Loucy (cell line): ENCODE results near the gene UBTF.

Experiments used
- CTCF ChIP-seq: fragments of 200-600 bp; sonication (generic); conservative IDR thresholded peaks from 2 replicates; pipeline ENCODE4 v1.5.1; 2014; ENCODE audit warnings: mild to moderate bottlenecking, antibody characterized with exemption, low read length
- EZH2phosphoT487 ChIP-seq: fragments of 200-600 bp; IDR thresholded peaks from 2 replicates; pipeline ENCODE4 v1.6.1; 2018; ENCODE audit warnings: antibody characterized with exemption, mild to moderate bottlenecking, moderate library complexity, borderline replicate concordance

GRCh38 chr17:44200478-44201155 is 18.9 kb downstream of the UBTF start:
- TF ChIP-seq CTCF (no peak), EZH2phosphoT487 (no peak)
